Progenitor cell of endocrine pancreas (in vitro differentiated cells): Measurements from ENCODE around the gene TNFSF4. TPM values are rescaled to one million over a fixed set of nuclear protein-coding genes. Genes with fewer than 3 reads are reported as not detected.

ENCODE experiments used
- DNase-seq: peaks from one replicate; pipeline ENCODE4 v3.0.0; 2021; ENCODE audit warnings: low spot score; ENCODE audit not compliant: unreplicated experiment
- H3K27ac Mint-ChIP-seq: 2 replicates; pipeline ENCODE4 v1.8.0; 2021; ENCODE audit warnings: mild to moderate bottlenecking, moderate library complexity, mixed read lengths
- H3K27me3 Mint-ChIP-seq: 2 replicates; pipeline ENCODE4 v1.8.0; 2021; ENCODE audit warnings: mixed read lengths
- H3K36me3 Mint-ChIP-seq: 2 replicates; pipeline ENCODE4 v1.8.0; 2022; ENCODE audit warnings: mixed read lengths; ENCODE audit not compliant: insufficient read depth
- H3K4me1 Mint-ChIP-seq: 2 replicates; pipeline ENCODE4 v1.8.0; 2021; ENCODE audit warnings: low read depth, mixed read lengths
- H3K4me3 Mint-ChIP-seq: 2 replicates; pipeline ENCODE4 v1.8.0; 2021; ENCODE audit warnings: low read depth, mild to moderate bottlenecking, moderate library complexity, mixed read lengths
- H3K9me3 Mint-ChIP-seq: 2 replicates; pipeline ENCODE4 v1.8.0; 2021; ENCODE audit warnings: low read depth, mixed read lengths
- total RNA-seq: library from RNA; stranded (reverse); gene quantifications from 2 replicates; pipeline ENCODE4 v1.2.1, GENCODE V29; 2021
- TF ChIP-seq, protein P1 (sequence below): fragments of 200-600 bp; sonication (generic); IDR thresholded peaks from one replicate; pipeline ENCODE4 v1.5.0; 2021; ENCODE audit warnings: antibody characterized with exemption, mild to moderate bottlenecking; ENCODE audit not compliant: unreplicated experiment

The TNFSF4 gene
- total RNA-seq, 1 donor from 2014 or later: 1.7 TPM

DNA sequence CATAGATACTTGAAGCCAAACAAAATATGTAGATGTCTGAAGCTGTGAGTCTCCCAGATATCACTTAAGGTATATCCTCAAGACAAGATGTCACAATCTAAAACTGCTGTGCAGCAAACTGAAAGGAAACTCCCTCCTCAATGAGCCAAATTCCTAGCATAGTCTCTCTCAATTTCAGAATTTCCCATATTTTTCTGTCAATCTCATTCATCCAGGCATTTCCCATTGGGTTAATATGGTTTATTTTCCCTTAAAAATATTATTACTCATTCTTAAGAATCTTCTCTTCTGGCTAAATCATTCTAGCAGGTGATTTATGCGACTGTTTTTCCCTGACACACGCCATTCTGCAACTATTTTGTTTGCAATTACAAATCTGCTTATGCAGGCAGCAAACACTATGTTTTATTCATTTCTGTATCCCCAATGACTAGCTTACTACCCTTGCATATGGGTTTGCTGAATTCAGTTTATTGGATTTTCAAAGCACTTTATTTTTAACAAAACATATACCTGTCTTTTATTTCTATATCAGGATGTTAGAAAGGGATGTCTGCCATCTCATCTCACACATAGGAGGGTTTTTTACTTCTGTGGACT, 69.9 kb downstream of the TNFSF4 start:
- Mint-ChIP-seq H3K4me1 (peaks cover 15% of the 10 kb centered on the region), H3K27ac (no peak overlapping the region), H3K36me3 (no peaks in the 10 kb centered on the region), H3K27me3 (no peaks in the 10 kb centered on the region), H3K4me3 (no peak overlapping the region), H3K9me3 (peaks cover 2% of the 10 kb centered on the region)
- no peak for DNase-seq
- TF ChIP-seq, protein P1, sequence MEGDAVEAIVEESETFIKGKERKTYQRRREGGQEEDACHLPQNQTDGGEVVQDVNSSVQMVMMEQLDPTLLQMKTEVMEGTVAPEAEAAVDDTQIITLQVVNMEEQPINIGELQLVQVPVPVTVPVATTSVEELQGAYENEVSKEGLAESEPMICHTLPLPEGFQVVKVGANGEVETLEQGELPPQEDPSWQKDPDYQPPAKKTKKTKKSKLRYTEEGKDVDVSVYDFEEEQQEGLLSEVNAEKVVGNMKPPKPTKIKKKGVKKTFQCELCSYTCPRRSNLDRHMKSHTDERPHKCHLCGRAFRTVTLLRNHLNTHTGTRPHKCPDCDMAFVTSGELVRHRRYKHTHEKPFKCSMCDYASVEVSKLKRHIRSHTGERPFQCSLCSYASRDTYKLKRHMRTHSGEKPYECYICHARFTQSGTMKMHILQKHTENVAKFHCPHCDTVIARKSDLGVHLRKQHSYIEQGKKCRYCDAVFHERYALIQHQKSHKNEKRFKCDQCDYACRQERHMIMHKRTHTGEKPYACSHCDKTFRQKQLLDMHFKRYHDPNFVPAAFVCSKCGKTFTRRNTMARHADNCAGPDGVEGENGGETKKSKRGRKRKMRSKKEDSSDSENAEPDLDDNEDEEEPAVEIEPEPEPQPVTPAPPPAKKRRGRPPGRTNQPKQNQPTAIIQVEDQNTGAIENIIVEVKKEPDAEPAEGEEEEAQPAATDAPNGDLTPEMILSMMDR: no peak

DNA sequence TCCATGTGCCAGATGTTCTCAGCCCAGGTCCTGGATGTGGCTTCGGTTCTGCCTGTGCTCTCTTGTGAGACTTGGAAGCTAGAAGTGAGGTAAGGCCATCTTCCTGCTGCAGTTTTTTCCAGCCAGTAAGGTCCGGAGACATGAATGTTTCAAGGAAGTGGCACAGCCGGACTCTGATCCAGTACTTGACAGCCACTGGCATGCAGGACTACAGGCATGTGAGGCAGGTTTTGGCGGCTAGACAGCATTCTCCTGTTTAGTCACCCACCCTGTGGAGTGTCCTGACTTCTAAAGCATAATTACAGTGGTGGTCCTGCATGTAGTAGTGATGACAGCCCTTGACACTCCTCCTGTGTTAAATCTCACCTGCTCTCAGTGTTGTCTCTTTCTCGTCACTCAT, 72.3 kb downstream of the TNFSF4 start:
- DNase-seq: no peak
- Mint-ChIP-seq H3K4me1 (peaks cover 15% of the 10 kb centered on the region), H3K27me3 (no peaks in the 10 kb centered on the region), H3K9me3 (peaks cover 11% of the 10 kb centered on the region), H3K27ac (no peak overlapping the region), H3K36me3 (peaks cover 5% of the 10 kb centered on the region), H3K4me3 (no peak overlapping the region)
- TF ChIP-seq, protein P1: no peak

DNA sequence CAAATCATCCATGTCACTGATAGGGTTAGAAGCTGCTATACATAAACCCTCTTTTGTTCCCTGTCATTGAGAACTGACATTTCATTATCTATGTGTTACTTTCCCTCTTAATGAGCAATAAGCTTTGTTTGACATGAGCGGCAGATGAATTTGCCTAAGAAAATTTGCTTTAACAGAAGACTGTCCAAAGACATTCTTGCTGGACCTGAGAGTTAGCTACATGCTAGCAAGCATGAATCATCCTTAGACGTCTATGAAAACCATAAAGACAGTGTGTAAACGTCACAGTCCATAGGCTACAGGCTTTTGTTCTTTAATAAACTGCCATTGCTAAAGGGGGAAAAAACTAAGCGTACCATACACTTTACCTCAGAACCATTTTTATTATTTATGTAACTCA, 73.1 kb downstream of the TNFSF4 start:
- H3K4me1 Mint-ChIP-seq: peaks cover 17% of the 10 kb centered on the region
- peaks cover 5% of the 10 kb centered on the region for H3K36me3 Mint-ChIP-seq

More for the DNA sequence above, 73.1 kb downstream of the TNFSF4 start:
- Mint-ChIP-seq H3K9me3 (peaks cover 11% of the 10 kb centered on the region), H3K4me3 (no peak overlapping the region), H3K27me3 (no peaks in the 10 kb centered on the region), H3K27ac (no peak overlapping the region)
- no peak for DNase-seq
- TF ChIP-seq, protein P1: no peak

Other genes with a start within 250 kb of the TNFSF4 start
- not detected in 2 replicates for gene TNFSF18, start 156.4 kb downstream of the TNFSF4 start, total RNA-seq